ENCODE results near the gene PPP6R1.

GRCh38 chr19:55276720-55277430 lies 18.1 kb upstream of the PPP6R1 start:
- TF ChIP-seq, protein P1, sequence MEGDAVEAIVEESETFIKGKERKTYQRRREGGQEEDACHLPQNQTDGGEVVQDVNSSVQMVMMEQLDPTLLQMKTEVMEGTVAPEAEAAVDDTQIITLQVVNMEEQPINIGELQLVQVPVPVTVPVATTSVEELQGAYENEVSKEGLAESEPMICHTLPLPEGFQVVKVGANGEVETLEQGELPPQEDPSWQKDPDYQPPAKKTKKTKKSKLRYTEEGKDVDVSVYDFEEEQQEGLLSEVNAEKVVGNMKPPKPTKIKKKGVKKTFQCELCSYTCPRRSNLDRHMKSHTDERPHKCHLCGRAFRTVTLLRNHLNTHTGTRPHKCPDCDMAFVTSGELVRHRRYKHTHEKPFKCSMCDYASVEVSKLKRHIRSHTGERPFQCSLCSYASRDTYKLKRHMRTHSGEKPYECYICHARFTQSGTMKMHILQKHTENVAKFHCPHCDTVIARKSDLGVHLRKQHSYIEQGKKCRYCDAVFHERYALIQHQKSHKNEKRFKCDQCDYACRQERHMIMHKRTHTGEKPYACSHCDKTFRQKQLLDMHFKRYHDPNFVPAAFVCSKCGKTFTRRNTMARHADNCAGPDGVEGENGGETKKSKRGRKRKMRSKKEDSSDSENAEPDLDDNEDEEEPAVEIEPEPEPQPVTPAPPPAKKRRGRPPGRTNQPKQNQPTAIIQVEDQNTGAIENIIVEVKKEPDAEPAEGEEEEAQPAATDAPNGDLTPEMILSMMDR (conservative IDR thresholded peaks at IDR 0.05; ENCODE audit: low read length), result no peak
- TF ChIP-seq EZH2phosphoT487 (IDR thresholded peaks at IDR 0.05; ENCODE audit: borderline replicate concordance, low read depth, low read length), result no peak

Measured in OCI-LY7 (cell line).